ENCODE data around the gene STARD7. TPM values are rescaled to one million over a fixed set of nuclear protein-coding genes. Genes with fewer than 3 reads are reported as not detected.

The STARD7 gene
- total and polyA plus RNA-seq, 2 donors: 49.4 to 80.7 TPM

- Histone ChIP-seq H3K4me1 (ENCODE audit: insufficient read depth) (no peaks in the 10 kb centered on the region), H3K27ac (ENCODE audit: low read depth) (no peak overlapping the region), H3K4me3 (ENCODE audit: low read depth, low read length) (no peak overlapping the region), H3K36me3 (ENCODE audit: insufficient read depth) (no peaks in the 10 kb centered on the region)
- WGBS: 96% methylated on average over 13 of the region's 13 CpGs
- DNase-seq (ENCODE audit: extremely low spot score): no peak
These were observed 10.0 kb upstream of the STARD7 start for GRCh38 chr2:96218508-96219131.

DNA sequence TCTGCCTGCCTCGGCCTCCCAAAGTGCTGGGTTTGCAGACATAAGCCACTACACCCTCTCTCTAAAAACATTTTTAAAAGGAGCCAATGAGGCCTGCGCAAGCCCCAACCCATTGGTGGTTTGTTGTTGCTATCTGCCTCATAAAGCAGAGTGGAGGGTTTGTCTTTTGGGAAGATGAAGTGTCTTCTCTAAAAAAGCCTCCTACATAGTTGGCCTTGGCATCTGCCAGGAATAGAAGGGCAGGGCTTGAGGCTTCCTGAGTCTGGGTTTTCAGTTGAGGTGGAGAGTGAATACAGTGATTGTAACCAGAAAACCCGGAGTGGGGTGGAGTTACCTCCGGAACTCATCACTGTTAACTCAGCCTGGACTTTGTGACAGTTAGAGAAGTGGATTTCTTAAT, 5.9 kb upstream of the STARD7 start:
- no peak for DNase-seq (ENCODE audit: extremely low spot score)
- H3K27ac ChIP-seq (ENCODE audit: low read depth): no peak overlapping the region
- H3K36me3 ChIP-seq (ENCODE audit: insufficient read depth): no peaks in the 10 kb centered on the region
- WGBS: 94% methylated on average over 4 of the region's 4 CpGs
- no peak overlapping the region for H3K4me3 ChIP-seq (ENCODE audit: low read depth, low read length)
- no peaks in the 10 kb centered on the region for H3K4me1 ChIP-seq (ENCODE audit: insufficient read depth)

- no peak for DNase-seq (ENCODE audit: extremely low spot score)
- H3K4me3 ChIP-seq (ENCODE audit: low read depth, low read length): no peak overlapping the region
- H3K4me1 ChIP-seq (ENCODE audit: insufficient read depth): no peaks in the 10 kb centered on the region
- no peak overlapping the region for H3K27ac ChIP-seq (ENCODE audit: low read depth)
- whole genome bisulfite sequencing: 91% methylated on average over 12 of the region's 12 CpGs
- H3K36me3 ChIP-seq (ENCODE audit: insufficient read depth): no peaks in the 10 kb centered on the region
These were observed 4.8 kb upstream of the STARD7 start for GRCh38 chr2:96213379-96213778.

GRCh38 chr2:96212339-96212738, 3.7 kb upstream of the STARD7 start:
- no peak overlapping the region for H3K27ac ChIP-seq (ENCODE audit: low read depth)
- H3K4me3 ChIP-seq (ENCODE audit: low read depth, low read length): no peak overlapping the region
- H3K36me3 ChIP-seq (ENCODE audit: insufficient read depth): no peaks in the 10 kb centered on the region
- no peak for DNase-seq (ENCODE audit: extremely low spot score)
- no peaks in the 10 kb centered on the region for H3K4me1 ChIP-seq (ENCODE audit: insufficient read depth)
- WGBS: 87% methylated on average over 4 of the region's 4 CpGs

DNA sequence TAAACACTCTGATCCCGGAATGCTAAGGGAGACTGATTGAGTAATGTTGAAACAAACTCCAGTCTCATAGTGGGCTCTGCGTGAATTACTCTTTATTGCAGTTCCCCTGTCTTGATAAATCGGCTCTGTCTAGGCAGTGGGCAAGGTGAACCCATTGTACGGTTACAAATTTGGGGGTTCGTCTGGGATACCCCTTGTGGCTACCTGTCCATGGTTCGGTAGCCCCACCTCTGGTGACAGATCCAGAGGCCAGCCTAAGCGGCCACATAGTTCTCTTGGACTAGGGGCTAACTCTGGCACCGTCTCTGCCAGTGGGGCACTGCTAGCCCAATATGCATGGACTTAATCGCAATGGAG, 1.1 kb upstream of the STARD7 start:
- WGBS: 92% methylated on average over 9 of the region's 9 CpGs
- H3K36me3 ChIP-seq (ENCODE audit: insufficient read depth): no peaks in the 10 kb centered on the region
- DNase-seq (ENCODE audit: extremely low spot score): no peak
- H3K27ac ChIP-seq (ENCODE audit: low read depth): no peak overlapping the region
- peaks cover 5% of the 10 kb centered on the region for H3K4me1 ChIP-seq (ENCODE audit: insufficient read depth)
- no peak overlapping the region for H3K4me3 ChIP-seq (ENCODE audit: low read depth, low read length)

- DNase-seq (ENCODE audit: extremely low spot score): no peak
- H3K36me3 ChIP-seq (ENCODE audit: insufficient read depth): no peaks in the 10 kb centered on the region
- 7% methylated on average over 21 of the region's 21 CpGs for WGBS
- no peak overlapping the region for H3K27ac ChIP-seq (ENCODE audit: low read depth)
- H3K4me1 ChIP-seq (ENCODE audit: insufficient read depth): peaks cover 5% of the 10 kb centered on the region
- peak overlapping the region; percentile 94 for H3K4me3 ChIP-seq (ENCODE audit: low read depth, low read length)
These were observed 543 bp upstream of the STARD7 start for GRCh38 chr2:96209011-96209728.

DNA sequence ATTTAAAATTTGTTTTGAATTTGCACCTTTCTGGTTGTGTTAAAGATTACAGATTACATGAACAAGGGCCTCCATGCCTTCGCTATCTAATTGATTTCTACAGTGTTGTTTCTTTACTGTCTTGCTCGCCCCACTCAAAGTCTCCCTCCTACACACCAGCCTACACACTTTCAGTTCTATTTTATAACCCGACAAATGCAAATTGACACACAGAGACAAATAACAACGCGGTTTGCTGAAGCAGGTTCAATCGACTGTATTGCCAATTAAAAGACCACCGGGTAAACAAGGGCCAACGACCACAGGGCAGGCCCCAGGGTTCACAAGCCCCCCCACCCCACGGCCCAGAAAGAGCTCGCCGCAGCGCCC, 869 bp downstream of the STARD7 start:
- DNase-seq (ENCODE audit: extremely low spot score): no peak
- peak overlapping the region; percentile 94 for H3K4me3 ChIP-seq (ENCODE audit: low read depth, low read length)
- H3K27ac ChIP-seq (ENCODE audit: low read depth): peak overlapping the region; percentile 79
- H3K36me3 ChIP-seq (ENCODE audit: insufficient read depth): no peaks in the 10 kb centered on the region
- peaks cover 5% of the 10 kb centered on the region for H3K4me1 ChIP-seq (ENCODE audit: insufficient read depth)
- 2% methylated on average over 12 of the region's 12 CpGs for WGBS

DNA sequence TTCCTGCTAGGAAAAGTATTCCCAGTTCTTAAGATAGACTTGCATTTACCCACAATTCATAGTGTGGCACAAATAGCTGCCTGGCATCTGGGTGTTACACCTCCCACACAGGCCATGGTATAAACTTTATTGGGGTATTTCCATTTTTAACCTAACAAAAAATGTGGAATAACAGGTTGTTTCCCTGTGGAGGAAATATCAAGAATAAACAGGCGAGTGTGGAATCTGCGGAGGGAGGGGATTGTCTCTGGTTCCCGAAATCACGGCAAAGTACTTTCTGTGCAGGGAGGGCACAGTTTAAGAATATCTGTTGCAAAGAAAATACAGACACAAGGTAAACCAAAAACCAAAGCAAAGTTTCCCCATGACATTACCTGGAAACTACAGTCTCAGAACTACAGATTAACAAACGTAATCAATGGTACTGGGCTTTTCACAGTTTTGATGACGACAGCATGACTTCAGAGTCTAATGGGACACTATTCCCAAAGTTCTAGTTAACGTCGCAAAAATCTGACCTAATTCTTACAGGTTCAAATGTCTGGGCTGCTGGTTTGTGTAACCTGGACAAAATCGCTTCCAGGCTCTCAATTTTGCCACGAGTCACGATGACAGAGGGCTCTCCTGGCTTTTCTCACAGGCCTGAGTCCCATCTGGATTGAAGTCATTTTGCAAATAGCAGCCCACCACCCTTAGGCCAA, 1.4 kb downstream of the STARD7 start:
- Histone ChIP-seq H3K4me1 (ENCODE audit: insufficient read depth) (peaks cover 8% of the 10 kb centered on the region), H3K36me3 (ENCODE audit: insufficient read depth) (no peaks in the 10 kb centered on the region), H3K27ac (ENCODE audit: low read depth) (no peak overlapping the region), H3K4me3 (ENCODE audit: low read depth, low read length) (peak overlapping the region; percentile 94)
- 16% methylated on average over 11 of the region's 11 CpGs for WGBS
- DNase-seq (ENCODE audit: extremely low spot score): no peak

DNA sequence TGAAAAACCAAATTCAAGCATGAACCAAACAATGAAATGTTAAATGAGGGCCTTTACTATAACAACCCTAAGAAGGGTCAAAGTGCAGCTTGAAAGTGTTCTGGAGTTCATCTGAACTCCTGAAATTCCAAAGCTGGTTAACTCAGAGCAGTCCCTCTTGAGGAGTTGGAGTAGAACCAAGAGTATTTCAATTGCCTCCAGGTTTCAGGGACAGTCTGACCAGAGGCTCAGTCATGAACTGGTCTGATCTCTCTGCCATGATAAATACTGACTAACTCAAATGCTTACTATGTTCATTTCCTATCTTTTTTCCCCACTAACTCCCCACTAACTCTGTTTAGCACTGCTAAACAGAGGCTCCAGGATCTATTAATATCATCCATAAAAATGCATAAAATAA, 2.7 kb downstream of the STARD7 start:
- no peak for DNase-seq (ENCODE audit: extremely low spot score)
- Histone ChIP-seq H3K4me3 (ENCODE audit: low read depth, low read length) (no peak overlapping the region), H3K4me1 (ENCODE audit: insufficient read depth) (peaks cover 8% of the 10 kb centered on the region), H3K36me3 (ENCODE audit: insufficient read depth) (no peaks in the 10 kb centered on the region), H3K27ac (ENCODE audit: low read depth) (no peak overlapping the region)

- DNase-seq (ENCODE audit: extremely low spot score): no peak
- peaks cover 8% of the 10 kb centered on the region for H3K4me1 ChIP-seq (ENCODE audit: insufficient read depth)
- no peaks in the 10 kb centered on the region for H3K36me3 ChIP-seq (ENCODE audit: insufficient read depth)
- no peak overlapping the region for H3K27ac ChIP-seq (ENCODE audit: low read depth)
- 48% methylated on average over 6 of the region's 6 CpGs for WGBS
- H3K4me3 ChIP-seq (ENCODE audit: low read depth, low read length): no peak overlapping the region
These were observed 3.6 kb downstream of the STARD7 start for GRCh38 chr2:96204836-96205624.

DNA sequence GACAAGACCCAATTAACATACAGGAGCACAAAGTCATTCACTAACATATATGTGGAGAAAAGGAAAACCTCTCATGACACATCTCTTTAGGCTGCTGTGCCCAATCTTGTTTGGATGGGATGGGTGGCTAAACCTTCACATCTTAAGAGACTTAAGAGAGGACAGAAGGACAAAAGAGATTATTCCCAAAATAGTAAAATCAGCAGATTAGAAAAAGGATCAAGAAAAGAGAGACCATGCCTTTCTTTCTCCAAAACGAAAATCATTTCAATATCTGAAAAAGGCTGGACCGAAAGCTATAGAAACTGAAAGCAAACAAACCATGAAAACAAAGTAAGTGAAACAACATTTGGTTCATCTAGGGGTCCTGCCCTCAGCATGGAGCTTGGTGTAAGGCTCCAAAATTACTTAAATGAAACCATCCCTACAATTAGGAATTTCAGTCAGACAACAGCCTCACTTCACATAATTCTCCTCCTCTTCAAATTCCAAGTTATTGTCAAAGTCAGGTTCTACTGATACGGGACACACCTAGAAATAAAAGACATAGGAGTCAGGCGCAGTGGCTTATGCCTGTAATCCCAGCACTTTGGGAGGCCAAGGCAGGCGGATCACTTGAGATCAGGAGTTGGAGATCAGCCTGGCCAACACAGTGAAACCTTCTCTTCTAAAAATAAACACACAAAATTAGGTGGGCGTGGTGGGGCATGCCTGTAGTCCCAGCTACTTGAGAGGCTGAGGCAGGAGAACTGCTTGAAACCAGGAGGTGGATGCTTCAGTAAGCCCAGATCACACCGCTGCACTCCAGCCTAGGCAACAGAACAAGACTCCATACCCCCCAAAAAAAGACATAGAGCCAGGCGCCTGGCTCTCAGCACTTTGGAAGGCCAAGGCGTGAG, 5.2 kb downstream of the STARD7 start:
- H3K36me3 ChIP-seq (ENCODE audit: insufficient read depth): no peaks in the 10 kb centered on the region
- DNase-seq (ENCODE audit: extremely low spot score): no peak
- 79% methylated on average over 9 of the region's 9 CpGs for WGBS
- H3K4me3 ChIP-seq (ENCODE audit: low read depth, low read length): no peak overlapping the region
- H3K27ac ChIP-seq (ENCODE audit: low read depth): no peak overlapping the region
- peaks cover 8% of the 10 kb centered on the region for H3K4me1 ChIP-seq (ENCODE audit: insufficient read depth)

- Histone ChIP-seq H3K36me3 (ENCODE audit: insufficient read depth) (no peaks in the 10 kb centered on the region), H3K4me1 (ENCODE audit: insufficient read depth) (peaks cover 8% of the 10 kb centered on the region), H3K27ac (ENCODE audit: low read depth) (no peak overlapping the region), H3K4me3 (ENCODE audit: low read depth, low read length) (no peak overlapping the region)
- DNase-seq (ENCODE audit: extremely low spot score): no peak
- whole genome bisulfite sequencing: 82% methylated on average over 4 of the region's 4 CpGs
These were observed 6.3 kb downstream of the STARD7 start for GRCh38 chr2:96202152-96202854.

Measured in urinary bladder (tissue), 4 donors.